HG03095 (cell line): Measurements from ENCODE around the gene NRROS.

Experiments used
- ATAC-seq: cut with Tn5 transposase; IDR thresholded peaks from one replicate; pipeline ENCODE4 v1.9.1; 2021; ENCODE audit warnings: moderate library complexity; ENCODE audit not compliant: unreplicated experiment

NRROS gene

GRCh38 chr3:196645897-196646665, 6.6 kb downstream of the NRROS start:
- ATAC-seq, result no peak

GRCh38 chr3:196646666-196647216, 7.2 kb downstream of the NRROS start:
- no peak for ATAC-seq

GRCh38 chr3:196650740-196651311, 11.3 kb downstream of the NRROS start:
- ATAC-seq, result no peak

GRCh38 chr3:196651819-196652218, 12.3 kb downstream of the NRROS start:
- ATAC-seq, result no peak

GRCh38 chr3:196652961-196653795, 13.7 kb downstream of the NRROS start:
- no peak for ATAC-seq

- ATAC-seq, result no peak
These were observed 14.7 kb downstream of the NRROS start for GRCh38 chr3:196654006-196654734.

GRCh38 chr3:196654735-196655090, 15.2 kb downstream of the NRROS start:
- ATAC-seq, result no peak

GRCh38 chr3:196655496-196655895, 16.0 kb downstream of the NRROS start:
- ATAC-seq, result no peak

GRCh38 chr3:196656213-196656612, 16.7 kb downstream of the NRROS start:
- no peak for ATAC-seq

- no peak for ATAC-seq
These were observed 20.4 kb downstream of the NRROS start for GRCh38 chr3:196659901-196660351.

- ATAC-seq, result no peak
These were observed 21.1 kb downstream of the NRROS start for GRCh38 chr3:196660381-196661166.

GRCh38 chr3:196661400-196661799, 21.9 kb downstream of the NRROS start:
- ATAC-seq, result no peak

GRCh38 chr3:196662033-196662432, 22.5 kb downstream of the NRROS start:
- ATAC-seq, result no peak

GRCh38 chr3:196662711-196663571, 23.4 kb downstream of the NRROS start:
- no peak for ATAC-seq

- no peak for ATAC-seq
These were observed 26.7 kb downstream of the NRROS start for GRCh38 chr3:196666001-196666867.

GRCh38 chr3:196667056-196667825, 27.7 kb downstream of the NRROS start:
- no peak for ATAC-seq

- no peak for ATAC-seq
These were observed 30.8 kb downstream of the NRROS start for GRCh38 chr3:196670339-196670738.
